ENCODE data around the gene ZBTB20.

- no peak for TF ChIP-seq CTCF (IDR thresholded peaks at IDR 0.05)
- no peak for TF ChIP-seq RAD21 (IDR thresholded peaks at IDR 0.05; ENCODE audit: low read length)
- TF ChIP-seq TAF1 (IDR thresholded peaks at IDR 0.05; ENCODE audit: borderline replicate concordance, low read depth, low read length), result no peak
- no peak for TF ChIP-seq GABPA (IDR thresholded peaks at IDR 0.05; ENCODE audit: low read depth)
- TF ChIP-seq, protein P1, sequence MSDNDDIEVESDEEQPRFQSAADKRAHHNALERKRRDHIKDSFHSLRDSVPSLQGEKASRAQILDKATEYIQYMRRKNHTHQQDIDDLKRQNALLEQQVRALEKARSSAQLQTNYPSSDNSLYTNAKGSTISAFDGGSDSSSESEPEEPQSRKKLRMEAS (IDR thresholded peaks at IDR 0.05; ENCODE audit: low read depth), result no peak
- no peak for TF ChIP-seq JUND (IDR thresholded peaks at IDR 0.05)
These were observed 722.8 kb downstream of the ZBTB20 start for GRCh38 chr3:114424337-114424736.

All from SK-N-SH (cell line).